HepG2 (cell line): Measurements from ENCODE around the gene FEM1B. TPM values are rescaled to one million over a fixed set of nuclear protein-coding genes. Genes with fewer than 3 reads are reported as not detected.
A peak's percentile ranks its signal among the peaks of the same experiment; 100 is the strongest.

Source experiments
- ARID4A ChIP-seq: sonication (generic); formaldehyde crosslinking; IDR thresholded peaks from 2 replicates; pipeline ENCODE4 v1.5.0; 2020; ENCODE audit warnings: mild to moderate bottlenecking, missing genetic modification reagents, borderline replicate concordance
- ATF7-NPFF ChIP-seq: sonication (generic); formaldehyde crosslinking; IDR thresholded peaks from 2 replicates; pipeline ENCODE4 v1.8.1; 2023; ENCODE audit warnings: mild to moderate bottlenecking, low read depth, missing genetic modification reagents, moderate library complexity
- ATM ChIP-seq: fragments of 450-650 bp; IDR thresholded peaks from 2 replicates; pipeline ENCODE4 v1.7.1; 2017; ENCODE audit warnings: mild to moderate bottlenecking, borderline replicate concordance
- CHCHD3 ChIP-seq: sonication (generic); formaldehyde crosslinking; IDR thresholded peaks from 2 replicates; pipeline ENCODE4 v1.8.0; 2022; ENCODE audit warnings: mild to moderate bottlenecking, missing genetic modification reagents, moderate library complexity
- CREB3 ChIP-seq: sonication (generic); formaldehyde crosslinking; IDR thresholded peaks from 2 replicates; pipeline ENCODE4 v1.5.0; 2020; ENCODE audit warnings: missing genetic modification reagents
- DMAP1 ChIP-seq: IDR thresholded peaks from 2 replicates; pipeline ENCODE4 v1.6.1; 2016
- ELF1 ChIP-seq: sonication (generic); formaldehyde crosslinking; IDR thresholded peaks from 2 replicates; pipeline ENCODE4 v1.4.0; 2020; ENCODE audit warnings: missing genetic modification reagents
- GPBP1L1 ChIP-seq: sonication (generic); formaldehyde crosslinking; IDR thresholded peaks from 2 replicates; pipeline ENCODE4 v1.5.0; 2020; ENCODE audit warnings: mild to moderate bottlenecking, missing genetic modification reagents
- GTF2F1 ChIP-seq: fragments of 150-350 bp; IDR thresholded peaks from 2 replicates; pipeline ENCODE4 v1.6.1; 2014; ENCODE audit warnings: low read length
- NFAT5 ChIP-seq: sonication (generic); formaldehyde crosslinking; IDR thresholded peaks from 2 replicates; pipeline ENCODE4 v1.4.0; 2020; ENCODE audit warnings: missing genetic modification reagents
- TP53 ChIP-seq: sonication (generic); formaldehyde crosslinking; conservative IDR thresholded peaks from 2 replicates; pipeline ENCODE4 v1.4.0; 2020; ENCODE audit warnings: missing genetic modification reagents
- WIZ ChIP-seq: sonication (generic); formaldehyde crosslinking; IDR thresholded peaks from 2 replicates; pipeline ENCODE4 v1.5.1; 2020; ENCODE audit warnings: mild to moderate bottlenecking, missing genetic modification reagents
- ZNF224 ChIP-seq: sonication (generic); formaldehyde crosslinking; IDR thresholded peaks from 2 replicates; pipeline ENCODE4 v1.5.0; 2020; ENCODE audit warnings: mild to moderate bottlenecking, missing genetic modification reagents
- ZNF552 ChIP-seq: sonication (generic); formaldehyde crosslinking; IDR thresholded peaks from 2 replicates; pipeline ENCODE4 v1.9.0; 2022; ENCODE audit warnings: missing genetic modification reagents, mild to moderate bottlenecking, borderline replicate concordance
- ZNF557 ChIP-seq: sonication (generic); formaldehyde crosslinking; IDR thresholded peaks from 2 replicates; pipeline ENCODE4 v1.4.0; 2020; ENCODE audit warnings: missing genetic modification reagents
- ZNF577 ChIP-seq: sonication (generic); formaldehyde crosslinking; IDR thresholded peaks from 2 replicates; pipeline ENCODE4 v1.4.0; 2020; ENCODE audit warnings: mild to moderate bottlenecking, low read depth, missing genetic modification reagents, borderline replicate concordance
- ZNF616 ChIP-seq: sonication (generic); formaldehyde crosslinking; IDR thresholded peaks from 2 replicates; pipeline ENCODE4 v1.5.0; 2020; ENCODE audit warnings: low read depth, mild to moderate bottlenecking, missing genetic modification reagents
- ZSCAN12 ChIP-seq: sonication (generic); formaldehyde crosslinking; IDR thresholded peaks from 2 replicates; pipeline ENCODE4 v1.9.0; 2021; ENCODE audit warnings: mild to moderate bottlenecking, missing genetic modification reagents
- polyA plus RNA-seq, 8 experiments: library from polyadenylated mRNA; depleted of rRNA in 3 of 8; stranded (reverse) in 7 of 8; unstranded in 1 of 8; fragments of >200 nt; fragmentation: Illumina TruSeq in 4 of 8; extraction: Trizol in 4 of 8; gene quantifications; 2 replicates each; pipeline versions ENCODE4 v1.2.1 to v1.2.3, GENCODE V29; 2011 to 2016; ENCODE audit warnings: low read depth in 4 of 8, missing spikeins in 1 of 8, mixed read lengths in 1 of 8; ENCODE audit not compliant: insufficient read depth in 1 of 8
- total RNA-seq, 5 experiments: library from RNA; depleted of rRNA; stranded (reverse); fragments of >200 nt; fragmentation: Illumina TruSeq; extraction: Trizol; gene quantifications; 2 replicates each; pipeline ENCODE4 v1.2.3, GENCODE V29; 2016; ENCODE audit warnings: low read depth in 1 of 5

Gene FEM1B
- total and polyA plus RNA-seq, 2 of the 13 experiments (the other 11 are each of a cell fraction or from before 2014, with no cell fraction given): 38.1 to 40.0 TPM

GRCh38 chr15:68228143-68228970 lies 49.2 kb upstream of the FEM1B start (continued):
- TF ChIP-seq ATF7-NPFF (CRISPR knock-in tag) (no peak), ZNF557 (CRISPR knock-in tag) (no peak), ZNF552 (CRISPR knock-in tag) (0 out of 2 replicates have a peak, but pooled peaks have one; percentile 28), CHCHD3 (CRISPR knock-in tag) (no peak), ARID4A (CRISPR knock-in tag) (0 out of 2 replicates have a peak, but pooled peaks have one; percentile 16), ZNF616 (no peak), ZNF577 (CRISPR knock-in tag) (no peak), ATM (no peak), DMAP1 (CRISPR knock-in tag) (no peak), GTF2F1 (no peak), ZSCAN12 (CRISPR knock-in tag) (no peak), ELF1 (CRISPR knock-in tag) (no peak), GPBP1L1 (CRISPR knock-in tag) (no peak), ZNF224 (peak; percentile 81; the same call in 1 of the 2 replicates), WIZ (no peak), CREB3 (CRISPR knock-in tag) (no peak), TP53 (CRISPR knock-in tag) (no peak), NFAT5 (CRISPR knock-in tag) (no peak)
